GM19099 (cell line): ENCODE results near the gene SLC35F5.

Experiments
- POLR2A ChIP-seq: IDR thresholded peaks from 3 replicates; pipeline ENCODE4 v1.6.1; 2011; ENCODE audit warnings: low read depth; ENCODE audit not compliant: insufficient read length; ENCODE audit errors: extremely low read depth

Gene SLC35F5

GRCh38 chr2:113716291-113716690 lies 40.2 kb downstream of the SLC35F5 start:
- TF ChIP-seq POLR2A: no peak

- TF ChIP-seq POLR2A: no peak
Measured at GRCh38 chr2:113712941-113713340, 43.5 kb downstream of the SLC35F5 start.

DNA sequence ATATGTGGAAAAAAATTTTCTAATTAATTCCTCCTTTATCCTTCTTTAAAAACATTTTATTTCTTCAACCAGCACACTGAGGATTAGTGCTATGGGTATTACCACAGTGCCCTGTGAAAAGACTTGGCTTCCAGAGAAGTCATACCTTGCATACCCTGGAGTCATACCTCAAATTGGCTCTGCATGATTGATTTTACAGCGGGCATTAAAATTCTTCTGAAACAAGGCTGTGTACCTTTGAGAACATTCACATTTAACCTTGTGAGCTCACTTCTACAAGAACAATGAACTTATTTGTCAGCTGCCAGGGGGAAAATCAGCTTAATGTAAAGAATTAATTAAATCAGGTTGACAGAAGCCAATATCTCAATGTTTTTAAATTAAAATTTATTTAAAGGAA lies 44.6 kb downstream of the SLC35F5 start:
- TF ChIP-seq POLR2A: no peak

DNA sequence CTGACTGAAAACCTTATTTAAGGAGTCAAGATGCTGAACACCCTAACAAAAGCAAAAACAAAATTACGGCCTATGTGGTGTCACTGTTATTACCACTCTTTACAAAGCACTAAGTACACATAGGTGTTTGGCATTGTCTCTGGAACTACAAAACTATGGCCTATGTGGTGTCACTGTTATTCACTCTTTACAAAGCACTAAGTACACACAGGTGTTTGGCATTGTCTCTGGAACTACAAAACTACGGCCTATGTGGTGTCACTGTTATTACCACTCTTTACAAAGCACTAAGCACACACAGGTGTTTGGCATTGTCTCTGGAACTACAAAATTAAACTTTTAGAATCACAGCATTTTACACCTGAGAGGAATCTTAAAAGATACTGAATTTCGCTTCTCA lies 47.4 kb downstream of the SLC35F5 start:
- TF ChIP-seq POLR2A: no peak

GRCh38 chr2:113707106-113707505 lies 49.3 kb downstream of the SLC35F5 start:
- TF ChIP-seq POLR2A: no peak

GRCh38 chr2:113705982-113706523 lies 50.4 kb downstream of the SLC35F5 start:
- TF ChIP-seq POLR2A: no peak

GRCh38 chr2:113703386-113704299 lies 52.8 kb downstream of the SLC35F5 start:
- no peak for TF ChIP-seq POLR2A

DNA sequence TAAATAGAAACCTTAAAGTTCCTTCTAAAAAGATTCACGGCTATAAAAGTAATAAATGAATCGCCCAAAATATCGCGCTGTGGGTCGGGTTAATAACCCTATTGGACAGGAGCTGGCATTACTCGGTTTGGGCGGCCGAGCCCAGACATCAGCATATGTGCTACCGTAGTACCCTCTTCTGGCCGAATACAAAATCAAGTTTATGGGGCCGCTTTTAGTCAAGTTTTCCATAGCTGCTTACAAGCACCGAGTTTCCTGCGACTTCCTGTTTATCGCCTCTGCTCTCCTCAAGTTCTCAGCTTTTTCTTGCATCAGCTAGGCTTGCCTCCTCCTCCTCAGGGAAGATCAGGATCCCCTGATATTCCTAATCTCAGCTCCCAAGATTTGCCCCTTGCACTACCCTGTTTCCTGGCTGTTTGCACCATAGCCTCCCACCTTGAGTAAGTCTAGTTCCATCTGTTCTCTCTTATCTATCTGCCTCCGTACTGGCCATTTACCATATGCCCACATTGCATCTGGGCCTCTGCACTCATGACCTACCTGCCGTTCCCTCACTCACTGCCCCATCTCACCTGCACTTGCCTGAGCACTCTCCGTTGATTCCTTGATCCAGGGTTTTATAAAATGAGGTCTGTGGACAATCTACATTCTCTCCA lies 56.1 kb downstream of the SLC35F5 start:
- TF ChIP-seq POLR2A: no peak

GRCh38 chr2:113698892-113699447 lies 57.5 kb downstream of the SLC35F5 start:
- TF ChIP-seq POLR2A: no peak

GRCh38 chr2:113697516-113697915 lies 58.9 kb downstream of the SLC35F5 start:
- TF ChIP-seq POLR2A: no peak

DNA sequence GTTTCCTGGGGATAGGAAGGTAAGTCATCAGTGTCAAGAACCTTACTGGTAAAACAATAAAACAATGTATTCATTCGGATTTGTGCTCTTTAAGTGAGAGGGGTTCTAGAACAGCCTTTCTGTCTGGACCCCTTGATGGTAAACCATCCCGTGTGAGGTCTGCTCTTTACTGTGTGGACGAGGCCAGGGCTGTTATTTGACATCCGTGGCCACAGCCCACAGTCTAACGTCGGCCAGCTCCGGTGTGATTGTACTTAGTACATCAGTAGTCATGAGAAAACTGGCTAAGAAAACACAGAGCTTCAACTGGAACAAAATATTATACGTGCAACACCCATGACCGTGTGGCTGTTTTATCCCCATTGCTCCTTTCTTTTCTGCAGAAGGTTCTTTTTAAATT lies 62.0 kb downstream of the SLC35F5 start:
- no peak for TF ChIP-seq POLR2A

GRCh38 chr2:113692698-113693428 lies 63.6 kb downstream of the SLC35F5 start:
- no peak for TF ChIP-seq POLR2A

GRCh38 chr2:113686537-113686936 lies 69.9 kb downstream of the SLC35F5 start:
- TF ChIP-seq POLR2A: no peak

- no peak for TF ChIP-seq POLR2A
Measured at GRCh38 chr2:113685471-113685870, 71.0 kb downstream of the SLC35F5 start.

DNA sequence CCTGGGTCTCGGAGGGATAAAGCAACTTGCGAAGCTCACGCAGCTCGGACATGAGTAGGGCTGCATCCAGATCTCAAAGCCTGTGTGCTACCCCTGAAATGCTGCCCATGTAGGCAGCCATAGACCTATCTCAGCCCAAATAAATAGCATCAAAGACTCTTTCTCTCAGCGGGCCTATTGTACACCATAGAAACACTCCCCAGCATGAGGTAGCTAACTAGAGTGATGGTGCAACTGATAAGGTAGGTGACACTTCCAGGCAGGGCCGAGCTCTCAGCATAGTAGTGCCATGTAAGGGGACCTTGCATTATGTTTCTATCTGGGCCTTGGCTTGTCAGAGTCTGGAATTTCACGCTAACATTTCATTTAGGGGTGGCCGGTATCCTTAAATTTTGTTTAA lies 77.0 kb downstream of the SLC35F5 start:
- TF ChIP-seq POLR2A: no peak
